K562 (cell line): ENCODE measurements around the gene CIAO3. TPM values are rescaled to one million over a fixed set of nuclear protein-coding genes. Genes with fewer than 3 reads are reported as not detected.

Experiments
- BHLHE40 ChIP-seq: IDR thresholded peaks from 2 replicates; pipeline ENCODE4 v1.6.1; 2011; ENCODE audit warnings: low read length, improper control_type of control experiment
- CTCF ChIP-seq, 3 experiments: IDR thresholded peaks in 2 of 3; conservative IDR thresholded peaks in 1 of 3; 2 replicates each; pipeline ENCODE4 v1.5.1; 2011 to 2012; ENCODE audit warnings: low read length in 3 of 3, mild to moderate bottlenecking in 3 of 3, control low read depth in 2 of 3, improper control_type of control experiment in 1 of 3, inconsistent platforms in 1 of 3, low read depth in 1 of 3, mixed read lengths in 1 of 3, moderate library complexity in 1 of 3; ENCODE audit not compliant: insufficient read depth in 2 of 3
- E4F1 ChIP-seq: fragments of 250-450 bp; sonication (Bioruptor Pico); IDR thresholded peaks from 2 replicates; pipeline ENCODE4 v1.5.0; 2021; ENCODE audit warnings: mild to moderate bottlenecking, borderline replicate concordance
- EGR1 ChIP-seq: fragments of 450-650 bp; conservative IDR thresholded peaks from 2 replicates; pipeline ENCODE4 v1.6.1; 2017; ENCODE audit warnings: mild to moderate bottlenecking
- ELF1 ChIP-seq: fragments of 200-800 bp; sonication (Bioruptor generic); IDR thresholded peaks from 2 replicates; pipeline ENCODE4 v1.6.1; 2016; ENCODE audit warnings: missing genetic modification characterization, missing compliant biosample characterization
- FOXM1 ChIP-seq, 2 experiments: fragments of 450-650 bp in 1 of 2; sonication (generic) in 1 of 2; formaldehyde crosslinking in 1 of 2; IDR thresholded peaks; 2 replicates each; pipeline versions ENCODE4 v1.6.1 to v1.9.0; 2017 to 2022; ENCODE audit warnings: low read depth in 2 of 2, mild to moderate bottlenecking in 2 of 2, missing genetic modification reagents in 1 of 2, moderate library complexity in 1 of 2
- IRF2 ChIP-seq: sonication (generic); formaldehyde crosslinking; IDR thresholded peaks from 2 replicates; pipeline ENCODE4 v1.8.1; 2022; ENCODE audit warnings: mild to moderate bottlenecking, missing genetic modification reagents
- KDM5B ChIP-seq: fragments of 200-600 bp; sonication (generic); IDR thresholded peaks from 2 replicates; pipeline ENCODE4 v1.6.1; 2012; ENCODE audit warnings: low read depth, mild to moderate bottlenecking, moderate library complexity, low read length, control low read depth, inconsistent platforms; ENCODE audit not compliant: insufficient replicate concordance
- KLF16 ChIP-seq: IDR thresholded peaks from 2 replicates; pipeline ENCODE4 v1.6.1; 2016; ENCODE audit warnings: antibody characterized with exemption
- RBFOX2 ChIP-seq: fragments of 200-400 bp; formaldehyde crosslinking; IDR thresholded peaks from 2 replicates; pipeline ENCODE4 v1.6.1; 2017; ENCODE audit warnings: low read depth, mild to moderate bottlenecking, low read length, moderate library complexity
- SFPQ ChIP-seq: fragments of 200-400 bp; formaldehyde crosslinking; IDR thresholded peaks from 2 replicates; pipeline ENCODE4 v1.6.1; 2017; ENCODE audit warnings: mild to moderate bottlenecking, low read depth, low read length, moderate library complexity
- SMAD4 ChIP-seq: fragments of 250-450 bp; sonication (Bioruptor Pico); conservative IDR thresholded peaks from 2 replicates; pipeline ENCODE4 v1.8.0; 2021; ENCODE audit warnings: inconsistent platforms, mild to moderate bottlenecking, moderate library complexity
- TCF3 ChIP-seq: sonication (generic); formaldehyde crosslinking; IDR thresholded peaks from 2 replicates; pipeline ENCODE4 v1.4.0; 2020; ENCODE audit warnings: mild to moderate bottlenecking, missing genetic modification reagents
- ZKSCAN8 ChIP-seq: fragments of 200-800 bp; sonication (Bioruptor generic); IDR thresholded peaks from 2 replicates; pipeline ENCODE4 v1.6.1; 2016; ENCODE audit warnings: missing genetic modification characterization, missing compliant biosample characterization
- ZMIZ1 ChIP-seq, 2 experiments: fragments of 150-350 bp in 1 of 2; IDR thresholded peaks; 2 replicates each; pipeline ENCODE4 v1.6.1; 2012 to 2016; ENCODE audit warnings: low read depth in 2 of 2, low read length in 2 of 2, mild to moderate bottlenecking in 1 of 2, moderate library complexity in 1 of 2
- ZNF140 ChIP-seq: fragments of 250-450 bp; sonication (Bioruptor Pico); IDR thresholded peaks from 2 replicates; pipeline ENCODE4 v1.8.0; 2021; ENCODE audit warnings: moderate library complexity, mild to moderate bottlenecking, inconsistent platforms
- ZNF57 ChIP-seq: fragments of 450-650 bp; formaldehyde crosslinking; IDR thresholded peaks from 2 replicates; pipeline ENCODE4 v1.4.0; 2020; ENCODE audit warnings: mild to moderate bottlenecking, moderate library complexity
- polyA plus RNA-seq, 8 experiments: library from polyadenylated mRNA; depleted of rRNA in 4 of 8; stranded (reverse) in 5 of 8; unstranded in 3 of 8; fragments of >200 nt; fragmentation: Nextera tagmentation in 2 of 8; fragmentation: Illumina TruSeq in 1 of 8; extraction: Ambion mirVana in 2 of 8; extraction: Trizol in 1 of 8; gene quantifications; 2 replicates each; pipeline versions ENCODE4 v1.2.1 to v1.2.3, GENCODE V29; 2011 to 2014; ENCODE audit warnings: inconsistent platforms in 1 of 8, missing spikeins in 1 of 8
- total RNA-seq, 7 experiments: library from RNA; depleted of rRNA in 6 of 7; stranded (reverse); fragments of >200 nt in 6 of 7; fragmentation: Illumina TruSeq in 2 of 7; extraction: Trizol in 2 of 7; gene quantifications; 2 replicates each; pipeline versions ENCODE4 v1.2.1 to v1.2.3, GENCODE V29; 2011 to 2021; ENCODE audit warnings: low replicate concordance in 1 of 7

CIAO3 gene
- total and polyA plus RNA-seq, 9 of the 15 experiments (the other 6 are each of a cell fraction or from before 2014, with no cell fraction given) = 2.2 to 35.6 (median 18.7) TPM

- no peak for TF ChIP-seq SFPQ
- no peak for TF ChIP-seq KLF16
- 0 out of 2 replicates have a peak, but pooled peaks have one; percentile 5 for TF ChIP-seq SMAD4 (CRISPR knock-in tag)
- TF ChIP-seq TCF3 = no peak
- TF ChIP-seq FOXM1 (IDR thresholded peaks at IDR 0.05; ENCODE audit: low read depth) = no peak
- TF ChIP-seq FOXM1 (CRISPR knock-in tag; IDR thresholded peaks at IDR 0.05; ENCODE audit: low read depth) = peak; percentile 71; the same call in 1 of the 2 replicates
- peak; percentile 19; the same call in 1 of the 2 replicates for TF ChIP-seq ZNF57 (CRISPR knock-in tag)
- TF ChIP-seq ZKSCAN8 = no peak
- peak; percentile 22 for TF ChIP-seq KDM5B
- no peak for TF ChIP-seq ZMIZ1 (IDR thresholded peaks at IDR 0.05; ENCODE audit: low read depth in 2 of 2, low read length in 2 of 2)
- no peak for TF ChIP-seq ELF1 (tag)
- TF ChIP-seq E4F1 (CRISPR knock-in tag) = no peak
- TF ChIP-seq EGR1 = peak; percentile 89
- no peak; the same call in 1 of the 2 replicates for TF ChIP-seq BHLHE40
- TF ChIP-seq CTCF (IDR thresholded peaks at IDR 0.05 in 2 of 3, conservative IDR thresholded peaks at IDR 0.05 in 1 of 3; ENCODE audit: insufficient read depth in 2 of 3, low read depth in 1 of 3, low read length in 3 of 3) = no peak
- TF ChIP-seq ZNF140 (CRISPR knock-in tag) = no peak
- peak; percentile 53; the same call in 1 of the 2 replicates for TF ChIP-seq IRF2 (CRISPR knock-in tag)
- peak; percentile 76 for TF ChIP-seq RBFOX2
Observed at GRCh38 chr16:683396-684070, 57.3 kb downstream of the CIAO3 start (continued).
